GM18505 (cell line): ENCODE data around the gene PNPLA6.

ENCODE experiments used
- ATAC-seq: cut with Tn5 transposase; IDR thresholded peaks from one replicate; pipeline ENCODE4 v1.9.1; 2021; ENCODE audit not compliant: unreplicated experiment
- POLR2A ChIP-seq: IDR thresholded peaks from 4 replicates; pipeline ENCODE4 v1.6.1; 2011; ENCODE audit warnings: borderline replicate concordance; ENCODE audit not compliant: insufficient read depth, insufficient read length; ENCODE audit errors: extremely low read depth

PNPLA6 gene

GRCh38 chr19:7521551-7522071 lies 13.9 kb upstream of the PNPLA6 start:
- no peak for TF ChIP-seq POLR2A
- ATAC-seq = no peak

DNA sequence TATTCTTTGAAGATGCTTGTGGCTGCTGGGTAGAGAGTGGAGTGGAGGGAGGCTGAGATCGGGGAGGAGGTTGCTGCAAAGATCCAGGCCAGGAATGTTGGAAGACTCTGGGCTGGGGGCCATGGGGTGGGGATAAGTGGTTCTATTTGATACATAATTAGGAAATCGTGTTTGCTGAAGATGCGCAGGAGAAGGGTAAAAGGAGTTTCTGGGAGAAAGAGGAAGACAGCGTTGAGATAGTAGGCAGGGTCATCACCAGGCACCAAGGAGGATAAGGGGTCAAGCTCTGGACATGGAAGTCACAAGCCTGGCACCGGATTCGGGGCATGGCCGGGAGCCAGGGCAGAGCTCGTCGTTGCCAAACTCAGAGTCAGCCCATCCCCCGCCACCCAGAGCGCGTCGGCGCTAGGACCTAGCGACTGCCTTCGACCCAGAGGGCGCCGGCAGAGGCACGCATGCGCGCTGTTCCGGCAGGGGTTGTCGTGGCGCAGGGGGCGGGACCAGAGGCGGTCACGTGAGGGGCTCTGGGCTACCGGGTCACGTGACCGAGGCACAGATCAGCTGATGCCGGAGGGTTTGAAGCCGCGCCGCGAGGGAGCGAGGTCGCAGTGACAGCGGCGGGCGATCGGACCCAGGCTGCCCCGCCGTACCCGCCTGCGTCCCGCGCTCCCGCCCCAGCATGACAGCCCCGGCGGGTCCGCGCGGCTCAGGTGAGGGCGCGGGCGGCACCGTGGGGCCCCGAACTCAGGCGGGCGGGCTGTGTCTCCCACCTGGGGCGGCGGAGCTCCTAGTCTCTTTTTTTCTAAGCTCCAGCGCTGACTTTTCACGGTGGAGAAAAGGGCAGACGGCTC lies 13.2 kb upstream of the PNPLA6 start, which contains the start of gene MCOLN1:
MCOLN1 (plus strand) TSS at position 553 of the 851 bp plus-strand sequence; CDS start at position 680, 127 bp downstream.
- peak; percentile 69 for TF ChIP-seq POLR2A
- peak; percentile 90 for ATAC-seq

DNA sequence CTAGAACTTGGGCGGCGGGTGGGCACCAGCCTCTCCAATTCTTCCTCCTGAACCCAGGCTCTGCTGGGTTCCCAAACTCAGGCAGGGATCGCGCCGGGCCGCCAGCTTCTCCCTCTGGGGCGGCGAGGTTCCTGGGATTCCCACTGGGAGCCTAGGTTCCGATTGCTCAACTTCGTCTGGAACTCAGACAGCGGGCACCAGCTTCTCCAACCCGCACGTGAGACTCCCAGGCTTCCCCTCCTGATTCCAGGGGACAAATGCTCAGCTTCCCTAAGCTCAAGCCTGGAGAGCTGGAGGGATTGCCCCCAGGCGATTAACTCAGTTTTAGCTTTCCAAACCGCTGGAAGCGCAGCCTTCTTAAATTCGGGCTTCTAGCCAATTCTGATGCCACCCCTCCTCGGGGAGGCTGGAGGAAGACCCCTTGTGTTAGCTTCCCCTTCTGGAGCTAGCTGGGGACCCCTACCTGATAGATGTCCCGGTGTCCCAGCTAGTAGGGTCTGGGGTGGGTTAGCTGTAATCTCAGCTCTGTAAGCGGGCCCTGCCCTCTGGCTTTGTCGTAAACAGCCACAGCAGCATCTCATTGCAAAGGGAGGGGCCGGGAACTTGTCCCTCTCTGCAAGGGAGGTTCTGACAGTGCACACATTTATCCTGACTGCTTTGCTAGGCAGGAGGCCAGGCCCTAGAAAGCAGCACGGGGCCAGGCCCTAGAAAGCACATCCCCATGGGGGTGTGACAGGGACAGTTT lies 12.4 kb upstream of the PNPLA6 start:
- no peak for TF ChIP-seq POLR2A
- no peak for ATAC-seq

- no peak for ATAC-seq
- TF ChIP-seq POLR2A = no peak
Measured at GRCh38 chr19:7524523-7524922, 11.0 kb upstream of the PNPLA6 start.

- no peak for TF ChIP-seq POLR2A
- no peak for ATAC-seq
Measured at GRCh38 chr19:7524992-7525739, 10.4 kb upstream of the PNPLA6 start.

DNA sequence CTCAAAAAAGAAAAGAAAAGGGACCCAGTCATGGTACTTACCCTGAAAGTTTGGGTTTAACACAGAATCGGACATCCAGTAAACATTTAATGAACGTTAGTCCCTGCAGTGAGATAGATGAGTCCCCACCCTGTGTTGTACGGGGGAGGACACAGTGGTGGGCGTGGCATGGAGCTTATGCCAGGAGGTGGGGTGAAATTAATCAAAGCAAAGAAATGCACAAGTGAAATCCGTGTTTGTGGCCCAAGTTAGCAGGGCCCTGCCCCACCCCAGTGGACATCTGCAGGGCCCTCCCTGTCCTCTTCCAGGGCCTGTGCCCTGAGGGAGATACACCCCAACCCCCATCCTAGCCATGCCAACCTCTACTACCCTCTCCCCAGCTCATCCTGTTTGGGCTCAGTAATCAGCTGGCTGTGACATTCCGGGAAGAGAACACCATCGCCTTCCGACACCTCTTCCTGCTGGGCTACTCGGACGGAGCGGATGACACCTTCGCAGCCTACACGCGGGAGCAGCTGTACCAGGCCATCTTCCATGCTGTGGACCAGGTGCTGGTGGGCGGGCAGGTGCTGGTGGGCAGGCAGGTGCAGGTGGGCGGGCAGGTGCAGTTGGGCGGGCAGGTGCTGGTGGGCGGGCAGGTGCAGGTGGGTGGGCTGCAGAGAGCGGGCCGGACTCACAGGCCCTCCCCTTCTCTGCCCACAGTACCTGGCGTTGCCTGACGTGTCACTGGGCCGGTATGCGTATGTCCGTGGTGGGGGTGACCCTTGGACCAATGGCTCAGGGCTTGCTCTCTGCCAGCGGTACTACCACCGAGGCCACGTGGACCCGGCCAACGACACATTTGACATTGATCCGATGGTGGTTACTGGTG lies 9.2 kb upstream of the PNPLA6 start:
- TF ChIP-seq POLR2A = no peak
- ATAC-seq = no peak

- no peak for TF ChIP-seq POLR2A
- ATAC-seq = no peak
Measured at GRCh38 chr19:7527516-7528191, 7.9 kb upstream of the PNPLA6 start.

- TF ChIP-seq POLR2A = no peak
- no peak for ATAC-seq
Measured at GRCh38 chr19:7528192-7528519, 7.4 kb upstream of the PNPLA6 start.

GRCh38 chr19:7528522-7529245 lies 6.8 kb upstream of the PNPLA6 start:
- ATAC-seq = no peak
- no peak for TF ChIP-seq POLR2A

- ATAC-seq = no peak
- TF ChIP-seq POLR2A = no peak
Measured at GRCh38 chr19:7529246-7529600, 6.3 kb upstream of the PNPLA6 start.
